Fibroblast of lung (primary cell): Measurements from ENCODE around the gene SERPINI1. TPM values are rescaled to one million over a fixed set of nuclear protein-coding genes. Genes with fewer than 3 reads are reported as not detected.
A peak's percentile ranks its signal among the peaks of the same experiment; 100 is the strongest.

Experiments
- DNase-seq, 2 donors: peaks; one replicate each; pipeline versions ENCODE4 v3.0.0 to v3.0.0-alpha.2; 2010; ENCODE audit warnings: low read depth in 2 of 2
- H2AFZ ChIP-seq: 2 replicates; pipeline ENCODE4 v1.5.1; 2012; ENCODE audit warnings: low read length, control low read depth, inconsistent platforms
- H3K27ac ChIP-seq: 2 replicates; pipeline ENCODE4 v1.5.1; 2011; ENCODE audit warnings: low read length, control low read depth; ENCODE audit not compliant: insufficient read depth
- H3K27me3 ChIP-seq: 2 replicates; pipeline ENCODE4 v1.5.1; 2011; ENCODE audit warnings: mild to moderate bottlenecking, low read length; ENCODE audit not compliant: control insufficient read depth, insufficient read depth
- H3K36me3 ChIP-seq: 2 replicates; pipeline ENCODE4 v1.5.1; 2011; ENCODE audit warnings: low read length; ENCODE audit not compliant: control insufficient read depth, insufficient read depth
- H3K4me1 ChIP-seq: 2 replicates; pipeline ENCODE4 v1.5.1; 2011; ENCODE audit warnings: low read length; ENCODE audit not compliant: control insufficient read depth, insufficient read depth; ENCODE audit errors: extremely low read depth
- H3K4me2 ChIP-seq: 2 replicates; pipeline ENCODE4 v1.5.1; 2011; ENCODE audit warnings: low read length, control low read depth; ENCODE audit not compliant: insufficient read depth; ENCODE audit errors: extremely low read depth
- H3K4me3 ChIP-seq, 4 experiments: fragments of 200-600 bp in 1 of 4; sonication (generic) in 1 of 4; replicated peaks in 1 of 4; 2 replicates each; pipeline ENCODE4 v1.5.1; 2011 to 2016; ENCODE audit warnings: low read length in 4 of 4, low read depth in 3 of 4, mild to moderate bottlenecking in 3 of 4, control low read depth in 2 of 4, inconsistent platforms in 1 of 4, mixed read lengths in 1 of 4; ENCODE audit not compliant: insufficient read depth in 1 of 4; ENCODE audit errors: control extremely low read depth in 1 of 4
- H3K79me2 ChIP-seq: 2 replicates; pipeline ENCODE4 v1.5.1; 2012; ENCODE audit warnings: mild to moderate bottlenecking, low read length, inconsistent platforms; ENCODE audit not compliant: control insufficient read depth, insufficient read depth
- H3K9ac ChIP-seq: 2 replicates; pipeline ENCODE4 v1.5.1; 2011; ENCODE audit warnings: mild to moderate bottlenecking, low read length, control low read depth; ENCODE audit not compliant: insufficient read depth
- H3K9me3 ChIP-seq: 2 replicates; pipeline ENCODE4 v1.5.1; 2012; ENCODE audit warnings: low read depth, low read length; ENCODE audit not compliant: control insufficient read depth, insufficient read depth
- H4K20me1 ChIP-seq: 2 replicates; pipeline ENCODE4 v1.5.1; 2011; ENCODE audit warnings: low read length; ENCODE audit not compliant: control insufficient read depth, insufficient read depth; ENCODE audit errors: extremely low read depth
- CTCF ChIP-seq, 2 donors: IDR thresholded peaks in 1 of 2; conservative IDR thresholded peaks in 1 of 2; 1 replicate in 1 of 2; 2 replicates in 1 of 2; pipeline ENCODE4 v1.5.1; 2011 to 2012; ENCODE audit warnings: low read length in 2 of 2, control low read depth in 1 of 2, inconsistent platforms in 1 of 2, low read depth in 1 of 2, mild to moderate bottlenecking in 1 of 2
- EZH2 ChIP-seq: IDR thresholded peaks from 2 replicates; pipeline ENCODE4 v1.5.1; 2012; ENCODE audit warnings: low read length, control low read depth, mild to moderate bottlenecking; ENCODE audit errors: missing control alignments
- polyA plus RNA-seq, 2 donors: library from polyadenylated mRNA; depleted of rRNA in 1 of 2; stranded (reverse) in 1 of 2; unstranded in 1 of 2; fragments of >200 nt; gene quantifications; 2 replicates each; pipeline ENCODE4 v1.2.1, GENCODE V29; 2011 to 2012; ENCODE audit warnings: missing spikeins in 1 of 2
- total RNA-seq: library from RNA; depleted of rRNA; stranded (reverse); fragments of >200 nt; gene quantifications from 2 replicates; pipeline ENCODE4 v1.2.1, GENCODE V29; 2014

SERPINI1 gene
- total and polyA plus RNA-seq, 2 donors (not counting 1 experiment from before 2014, with no cell fraction given) = 3.0 to 5.8 TPM

DNA sequence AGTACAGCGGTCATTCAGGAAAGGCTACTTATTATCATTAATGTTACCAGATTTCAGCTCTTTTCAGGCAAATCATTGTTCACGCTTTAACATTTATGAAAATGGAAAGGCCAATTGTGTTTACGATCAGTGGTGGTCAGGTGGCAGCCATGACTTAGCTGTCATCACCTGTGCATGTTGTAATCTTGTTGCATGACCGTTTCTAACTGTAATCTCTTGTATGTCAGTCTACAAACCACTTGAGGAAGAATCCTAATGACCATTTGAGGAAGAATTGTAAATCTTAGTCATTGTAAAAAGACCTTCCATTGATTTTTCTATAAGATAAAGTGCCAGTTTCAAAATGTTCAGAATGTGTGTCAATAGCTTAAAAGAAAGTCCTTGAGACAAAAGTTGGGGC is 100.4 kb downstream of the SERPINI1 start:
- Histone ChIP-seq H3K27ac (no peak overlapping the region), H3K4me2 (no peak overlapping the region), H3K9ac (no peak overlapping the region), H3K4me1 (no peaks in the 10 kb centered on the region), H3K27me3 (no peaks in the 10 kb centered on the region), H3K4me3 (no peak overlapping the region), H3K36me3 (no peaks in the 10 kb centered on the region), H3K79me2 (no peaks in the 10 kb centered on the region), H4K20me1 (no peaks in the 10 kb centered on the region), H3K9me3 (no peaks in the 10 kb centered on the region), H2AFZ (no peak overlapping the region)
- TF ChIP-seq CTCF (conservative IDR thresholded peaks at IDR 0.05 in 1 of 2, IDR thresholded peaks at IDR 0.05 in 1 of 2; ENCODE audit: low read depth in 1 of 2, low read length in 2 of 2) (no peak), EZH2 (no peak)
- DNase-seq = no peak

GRCh38 chr3:167837466-167837865 is 101.9 kb downstream of the SERPINI1 start:
- Histone ChIP-seq H3K27ac (no peak overlapping the region), H3K36me3 (no peaks in the 10 kb centered on the region), H3K9me3 (no peaks in the 10 kb centered on the region), H4K20me1 (no peaks in the 10 kb centered on the region), H3K27me3 (no peaks in the 10 kb centered on the region), H3K9ac (no peak overlapping the region), H2AFZ (peak overlapping the region; percentile 9), H3K79me2 (no peaks in the 10 kb centered on the region), H3K4me3 (no peak overlapping the region), H3K4me1 (no peaks in the 10 kb centered on the region), H3K4me2 (no peak overlapping the region)
- DNase-seq = peak in 1 of 2 donors; percentile 52
- peak in 1 of 2 donors; percentile 20 for TF ChIP-seq CTCF (conservative IDR thresholded peaks at IDR 0.05 in 1 of 2, IDR thresholded peaks at IDR 0.05 in 1 of 2; ENCODE audit: low read depth in 1 of 2, low read length in 2 of 2)
- TF ChIP-seq EZH2 = no peak

GRCh38 chr3:167839460-167840134 is 104.1 kb downstream of the SERPINI1 start:
- no peaks in the 10 kb centered on the region for H3K36me3 ChIP-seq
- H3K4me3 ChIP-seq = no peak overlapping the region
- no peaks in the 10 kb centered on the region for H3K4me1 ChIP-seq
- H4K20me1 ChIP-seq = no peaks in the 10 kb centered on the region
- no peaks in the 10 kb centered on the region for H3K27me3 ChIP-seq
- H3K9ac ChIP-seq = no peak overlapping the region
- no peak for DNase-seq
- no peak for TF ChIP-seq EZH2
- no peak for TF ChIP-seq CTCF (conservative IDR thresholded peaks at IDR 0.05 in 1 of 2, IDR thresholded peaks at IDR 0.05 in 1 of 2; ENCODE audit: low read depth in 1 of 2, low read length in 2 of 2)
- no peak overlapping the region for H3K4me2 ChIP-seq
- H3K27ac ChIP-seq = no peak overlapping the region
- H2AFZ ChIP-seq = no peak overlapping the region
- no peaks in the 10 kb centered on the region for H3K9me3 ChIP-seq
- H3K79me2 ChIP-seq = no peaks in the 10 kb centered on the region
